Inferior parietal cortex (tissue), 1 donor: ENCODE results near the gene FRRS1.

Experiments
- DNase-seq: peaks from one replicate; pipeline ENCODE4 v3.0.0-alpha.2; 2016; ENCODE audit errors: extremely low spot score

The FRRS1 gene

GRCh38 chr1:99676876-99677275 lies 89.6 kb downstream of the FRRS1 start:
- no peak for DNase-seq

GRCh38 chr1:99675994-99676393 lies 90.4 kb downstream of the FRRS1 start:
- no peak for DNase-seq

GRCh38 chr1:99675292-99675691 lies 91.1 kb downstream of the FRRS1 start:
- DNase-seq = no peak

GRCh38 chr1:99674115-99675064 lies 92.0 kb downstream of the FRRS1 start:
- DNase-seq = no peak

- DNase-seq = no peak
These were observed 93.1 kb downstream of the FRRS1 start for GRCh38 chr1:99673315-99673714.

GRCh38 chr1:99672530-99673213 lies 93.8 kb downstream of the FRRS1 start:
- DNase-seq = no peak

- DNase-seq = no peak
These were observed 94.4 kb downstream of the FRRS1 start for GRCh38 chr1:99672038-99672437.

GRCh38 chr1:99670583-99670982 lies 95.9 kb downstream of the FRRS1 start:
- no peak for DNase-seq

GRCh38 chr1:99669821-99670220 lies 96.6 kb downstream of the FRRS1 start:
- no peak for DNase-seq

GRCh38 chr1:99669376-99669775 lies 97.1 kb downstream of the FRRS1 start:
- DNase-seq = no peak

- DNase-seq = no peak
These were observed 101.2 kb downstream of the FRRS1 start for GRCh38 chr1:99665212-99665611.

- DNase-seq = no peak
These were observed 102.9 kb downstream of the FRRS1 start for GRCh38 chr1:99663501-99663900.

- no peak for DNase-seq
These were observed 103.8 kb downstream of the FRRS1 start for GRCh38 chr1:99662539-99663080.

GRCh38 chr1:99661780-99662179 lies 104.7 kb downstream of the FRRS1 start:
- DNase-seq = no peak

GRCh38 chr1:99660496-99660895 lies 105.9 kb downstream of the FRRS1 start:
- no peak for DNase-seq

GRCh38 chr1:99659755-99660210 lies 106.7 kb downstream of the FRRS1 start:
- no peak for DNase-seq
